ENCODE results near the gene PAMR1. TPM values are rescaled to one million over a fixed set of nuclear protein-coding genes. Genes with fewer than 3 reads are reported as not detected.

PAMR1 gene
- total RNA-seq, 1 experiment from 2014 or later, result 17.9 TPM

GRCh38 chr11:35558513-35558912, 33.1 kb upstream of the PAMR1 start:
- intact Hi-C loops (cut with micrococcal nuclease; ENCODE audit: unreplicated experiment), result no loop called here
- no peak overlapping the region for H3K4me3 ChIP-seq (ENCODE audit: low read depth, low read length)
- no peaks in the 10 kb centered on the region for H3K9me3 Mint-ChIP-seq (ENCODE audit: unreplicated experiment)
- H3K36me3 ChIP-seq (ENCODE audit: control insufficient read depth, insufficient read depth, low read length), result no peaks in the 10 kb centered on the region
- no peak for TF ChIP-seq CTCF (IDR thresholded peaks at IDR 0.05; ENCODE audit: insufficient read depth in 1 of 2, low read depth in 1 of 2, low read length in 1 of 2, severe bottlenecking in 1 of 2, unreplicated experiment in 1 of 2)
- POLR2A ChIA-PET, result no interaction called here
- no peak overlapping the region for H3K4me3 Mint-ChIP-seq (ENCODE audit: unreplicated experiment)
- H3K4me1 ChIP-seq, result peaks cover 4% of the 10 kb centered on the region; the same call in 1 of the 2 replicates
- no TSS peak for BruUV-seq (replicated peaks)
- peaks cover 4% of the 10 kb centered on the region for H3K27me3 Mint-ChIP-seq (ENCODE audit: insufficient read depth, unreplicated experiment)
- CTCF ChIA-PET, result no interaction called here
- H3K27ac Mint-ChIP-seq (ENCODE audit: unreplicated experiment), result no peak overlapping the region
- H3K9me3 ChIP-seq, result no peaks in the 10 kb centered on the region
- H3K4me1 Mint-ChIP-seq (ENCODE audit: low read depth, unreplicated experiment), result no peaks in the 10 kb centered on the region
- no peaks in the 10 kb centered on the region for H3K36me3 Mint-ChIP-seq (ENCODE audit: insufficient read depth, unreplicated experiment)
- no peak for DNase-seq
- H3K27me3 ChIP-seq (replicated peaks; ENCODE audit: control insufficient read depth, insufficient read depth, low read length), result no peaks in the 10 kb centered on the region

GRCh38 chr11:35555488-35555887, 30.1 kb upstream of the PAMR1 start:
- peaks cover 4% of the 10 kb centered on the region for H3K27me3 Mint-ChIP-seq (ENCODE audit: insufficient read depth, unreplicated experiment)
- H3K4me1 Mint-ChIP-seq (ENCODE audit: low read depth, unreplicated experiment), result peaks cover 2% of the 10 kb centered on the region

GRCh38 chr11:35554491-35555437, 29.3 kb upstream of the PAMR1 start:
- Histone ChIP-seq H3K4me3 (ENCODE audit: low read depth, low read length) (no peak overlapping the region), H3K4me1 (peaks cover 14% of the 10 kb centered on the region), H3K36me3 (ENCODE audit: control insufficient read depth, insufficient read depth, low read length) (no peaks in the 10 kb centered on the region), H3K9me3 (no peaks in the 10 kb centered on the region), H3K27me3 (replicated peaks; ENCODE audit: control insufficient read depth, insufficient read depth, low read length) (no peaks in the 10 kb centered on the region)
- Mint-ChIP-seq H3K27me3 (ENCODE audit: insufficient read depth, unreplicated experiment) (peaks cover under 1% of the 10 kb centered on the region), H3K36me3 (ENCODE audit: insufficient read depth, unreplicated experiment) (no peaks in the 10 kb centered on the region), H3K4me3 (ENCODE audit: unreplicated experiment) (no peak overlapping the region), H3K27ac (ENCODE audit: unreplicated experiment) (no peak overlapping the region), H3K4me1 (ENCODE audit: low read depth, unreplicated experiment) (peaks cover 6% of the 10 kb centered on the region), H3K9me3 (ENCODE audit: unreplicated experiment) (no peaks in the 10 kb centered on the region)
- DNase-seq, result no peak
- CTCF ChIA-PET, result no interaction called here
- BruUV-seq (replicated peaks), result no TSS peak
- TF ChIP-seq CTCF (IDR thresholded peaks at IDR 0.05; ENCODE audit: insufficient read depth in 1 of 2, low read depth in 1 of 2, low read length in 1 of 2, severe bottlenecking in 1 of 2, unreplicated experiment in 1 of 2), result peak; percentile 21 to 22
- intact Hi-C loops (cut with micrococcal nuclease; ENCODE audit: unreplicated experiment), result no loop called here
- POLR2A ChIA-PET, result no interaction called here

More at GRCh38 chr11:35555488-35555887, 30.1 kb upstream of the PAMR1 start:
- intact Hi-C loops (cut with micrococcal nuclease; ENCODE audit: unreplicated experiment), result no loop called here
- H3K27ac Mint-ChIP-seq (ENCODE audit: unreplicated experiment), result no peak overlapping the region
- Histone ChIP-seq H3K4me3 (ENCODE audit: low read depth, low read length) (no peak overlapping the region), H3K9me3 (no peaks in the 10 kb centered on the region), H3K36me3 (ENCODE audit: control insufficient read depth, insufficient read depth, low read length) (no peaks in the 10 kb centered on the region), H3K4me1 (peaks cover 7% of the 10 kb centered on the region; the same call in 1 of the 2 replicates), H3K27me3 (replicated peaks; ENCODE audit: control insufficient read depth, insufficient read depth, low read length) (no peaks in the 10 kb centered on the region)
- no peak for TF ChIP-seq CTCF (IDR thresholded peaks at IDR 0.05; ENCODE audit: insufficient read depth in 1 of 2, low read depth in 1 of 2, low read length in 1 of 2, severe bottlenecking in 1 of 2, unreplicated experiment in 1 of 2)
- no peak for DNase-seq
- no TSS peak for BruUV-seq (replicated peaks)
- H3K9me3 Mint-ChIP-seq (ENCODE audit: unreplicated experiment), result no peaks in the 10 kb centered on the region
- ChIA-PET POLR2A (no interaction called here), CTCF (no interaction called here)
- H3K4me3 Mint-ChIP-seq (ENCODE audit: unreplicated experiment), result no peak overlapping the region
- H3K36me3 Mint-ChIP-seq (ENCODE audit: insufficient read depth, unreplicated experiment), result no peaks in the 10 kb centered on the region

Measured in Caco-2 (cell line).